H1 (cell line): ENCODE results near the gene MXD4. TPM values are rescaled to one million over a fixed set of nuclear protein-coding genes. Genes with fewer than 3 reads are reported as not detected.

Experiments used
- CEBPB ChIP-seq: IDR thresholded peaks from 2 replicates; pipeline ENCODE4 v1.6.1; 2012; ENCODE audit warnings: low read depth, low read length
- CHD7 ChIP-seq: fragments of 300-600 bp; sonication (generic); IDR thresholded peaks from 2 replicates; pipeline ENCODE4 v1.7.1; 2012; ENCODE audit warnings: low read length, moderate library complexity, mild to moderate bottlenecking, inconsistent platforms; ENCODE audit not compliant: insufficient replicate concordance
- HDAC2 ChIP-seq, 2 experiments: fragments of 300-600 bp in 1 of 2; sonication (generic) in 1 of 2; IDR thresholded peaks; 2 replicates each; pipeline ENCODE4 v1.6.1; 2011 to 2012; ENCODE audit warnings: low read depth in 2 of 2, low read length in 2 of 2, mild to moderate bottlenecking in 2 of 2, moderate library complexity in 2 of 2, borderline replicate concordance in 1 of 2, inconsistent platforms in 1 of 2
- KDM1A ChIP-seq: fragments of 200-600, 300-600 bp; sonication (generic); IDR thresholded peaks from 2 replicates; pipeline ENCODE4 v1.7.1; 2016; ENCODE audit warnings: mild to moderate bottlenecking, low read length, borderline replicate concordance
- RBBP5 ChIP-seq: IDR thresholded peaks from 2 replicates; pipeline ENCODE4 v1.7.1; 2012; ENCODE audit warnings: low read depth, mild to moderate bottlenecking, inconsistent platforms, low read length, moderate library complexity, borderline replicate concordance
- SIX5 ChIP-seq: IDR thresholded peaks from 2 replicates; pipeline ENCODE4 v1.6.1; 2011; ENCODE audit warnings: mild to moderate bottlenecking, low read depth, low read length
- polyA plus RNA-seq, 7 experiments: library from polyadenylated mRNA; depleted of rRNA in 3 of 7; stranded (reverse) in 5 of 7; unstranded in 2 of 7; fragments of >200 nt in 5 of 7; fragments of 200-250 nt in 2 of 7; gene quantifications; 1 replicate in 5 of 7; 2 replicates in 1 of 7; 4 replicates in 1 of 7; pipeline versions ENCODE4 v1.2.1 to v1.2.3, GENCODE V29; 2011 to 2013; ENCODE audit warnings: missing spikeins in 2 of 7, mixed read lengths in 2 of 7
- total RNA-seq: library from RNA; stranded (reverse); fragmentation: NEBNext Ultra II Directional; extraction: Animal tissue kit (Norgen Biotek cat#: 25700); gene quantifications from 2 replicates; pipeline ENCODE4 v1.2.1, GENCODE V29; 2021

The MXD4 gene
- total and polyA plus RNA-seq, 2 of the 8 experiments (the other 6 are each of a cell fraction or from before 2014, with no cell fraction given), result 18.0 to 20.8 TPM

GRCh38 chr4:2300431-2301224, 38.7 kb upstream of the MXD4 start (continued):
- TF ChIP-seq CHD7 (no peak), HDAC2 (IDR thresholded peaks at IDR 0.05; ENCODE audit: borderline replicate concordance in 1 of 2, low read depth in 2 of 2, low read length in 2 of 2) (no peak), CEBPB (no peak), SIX5 (no peak), KDM1A (no peak), RBBP5 (no peak)
- TF ChIP-seq, all 59 proteins: peak for 0
